ENCODE measurements around the gene KNSTRN.

The KNSTRN gene

DNA sequence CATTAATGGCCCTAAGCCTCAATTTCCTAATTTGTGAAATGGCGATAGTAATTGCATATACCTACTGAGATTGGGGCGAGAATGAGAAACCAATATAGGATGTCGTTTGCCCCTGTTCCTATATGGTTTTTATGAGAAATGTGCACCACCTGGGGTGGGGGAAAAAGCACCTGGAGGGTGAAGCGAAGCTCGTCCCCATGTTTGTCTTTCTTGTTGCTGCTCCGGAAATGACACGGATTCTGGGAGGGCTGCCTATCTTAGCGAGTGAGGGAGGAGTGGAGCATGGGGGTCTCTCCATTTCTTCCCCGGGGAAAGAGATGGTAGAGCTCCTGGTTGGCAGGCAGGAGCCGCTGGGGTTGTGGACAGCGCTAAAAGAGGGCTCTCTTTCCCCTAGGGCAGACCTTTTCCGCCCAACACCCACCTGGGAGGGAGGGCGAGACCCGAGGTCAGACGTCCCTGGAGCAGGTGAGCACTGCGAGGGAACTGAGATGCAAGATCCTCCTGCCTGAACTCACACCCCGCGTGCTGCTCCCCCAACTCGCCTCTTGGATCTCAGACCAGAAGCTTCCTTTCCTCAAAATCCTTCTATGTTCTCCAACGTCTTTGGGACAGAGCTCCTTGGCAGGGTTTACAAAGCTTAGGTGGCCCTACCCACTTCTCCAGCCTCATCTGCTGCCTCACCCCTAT lies 52.6 kb downstream of the KNSTRN start:
- DNase-seq (ENCODE audit: low spot score): no peak

GRCh38 chr15:40435710-40436089 lies 53.2 kb downstream of the KNSTRN start:
- DNase-seq (ENCODE audit: low spot score): no peak

DNA sequence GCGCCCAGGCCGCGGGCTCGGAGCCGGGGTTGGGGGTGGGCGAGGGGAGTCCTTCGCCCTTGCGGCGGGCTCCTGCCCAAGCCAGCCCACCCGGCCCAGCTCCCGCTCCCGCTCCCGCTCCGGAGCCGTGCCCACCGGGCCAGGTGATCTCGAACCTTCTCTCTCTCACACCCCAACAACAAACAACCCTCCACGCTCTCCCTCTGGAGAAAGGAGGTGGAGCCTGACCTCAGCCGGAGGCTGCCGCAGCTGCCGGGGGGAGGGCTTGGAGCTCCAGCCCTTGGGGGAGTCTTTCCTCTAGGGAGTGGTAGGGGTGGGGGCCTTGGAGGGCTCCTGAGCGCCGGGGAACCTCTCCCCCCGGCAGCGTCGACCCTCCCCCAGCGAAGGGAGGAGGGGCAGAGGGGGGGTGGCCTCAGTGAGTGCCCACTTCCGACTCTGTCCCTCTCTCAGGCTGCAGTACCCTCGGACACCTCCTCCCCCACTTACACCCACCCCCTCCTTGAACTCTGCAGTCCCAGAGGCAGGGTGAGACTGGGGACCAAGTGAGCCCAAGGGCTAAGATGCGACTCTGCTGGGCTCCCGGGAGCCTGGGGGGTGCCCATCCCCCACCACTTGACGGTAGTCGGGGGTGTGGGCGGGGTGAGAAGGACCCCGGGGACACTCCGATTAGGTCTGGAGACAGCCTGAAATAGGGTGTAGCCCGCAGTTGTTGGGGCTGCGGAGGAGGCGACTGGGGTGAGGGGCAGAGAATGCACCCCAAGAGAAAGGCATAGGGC lies 53.8 kb downstream of the KNSTRN start:
- no peak for DNase-seq (ENCODE audit: low spot score)

DNA sequence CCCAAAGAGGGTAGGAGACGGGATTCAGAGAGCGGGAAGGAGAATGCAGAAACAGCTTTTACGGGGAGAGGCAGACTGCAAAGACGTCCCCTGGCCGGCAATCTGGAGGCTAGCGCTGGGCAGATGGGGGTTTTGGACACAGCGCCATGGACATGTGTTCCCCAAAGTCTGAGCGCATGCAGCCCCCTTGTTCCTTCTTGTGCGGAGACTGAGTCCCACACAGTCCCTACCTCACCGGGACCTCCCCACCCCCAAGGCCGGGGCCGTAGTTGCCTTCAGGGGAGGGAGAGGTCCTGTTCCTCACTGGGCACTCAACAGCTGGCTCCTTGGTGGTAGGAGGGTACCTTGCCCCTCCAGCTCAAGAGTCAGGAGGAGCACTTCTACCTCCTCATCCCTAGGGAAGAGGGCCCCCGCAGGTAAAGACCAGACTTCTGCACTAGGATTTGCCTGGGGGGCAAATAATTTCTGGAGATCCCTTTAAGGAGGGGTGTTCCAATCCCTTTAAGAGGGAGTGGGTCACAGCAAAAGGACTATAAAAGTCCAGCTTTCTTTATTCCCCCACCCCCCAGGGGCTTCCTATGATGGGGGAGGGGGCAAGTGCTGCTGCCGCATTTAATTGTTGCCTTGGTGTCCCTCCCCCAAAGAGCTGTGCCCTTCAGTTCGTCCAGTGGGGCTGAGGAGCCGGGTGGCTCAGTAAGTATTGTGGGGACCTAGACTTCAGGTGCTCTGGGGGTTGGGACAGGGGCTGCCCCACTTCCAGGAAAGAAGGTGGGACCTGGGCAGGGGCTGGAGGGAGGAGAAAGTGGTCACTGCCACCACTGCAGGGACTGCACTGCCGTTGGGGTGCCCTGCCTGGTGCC lies 54.6 kb downstream of the KNSTRN start:
- DNase-seq (ENCODE audit: low spot score): no peak

DNA sequence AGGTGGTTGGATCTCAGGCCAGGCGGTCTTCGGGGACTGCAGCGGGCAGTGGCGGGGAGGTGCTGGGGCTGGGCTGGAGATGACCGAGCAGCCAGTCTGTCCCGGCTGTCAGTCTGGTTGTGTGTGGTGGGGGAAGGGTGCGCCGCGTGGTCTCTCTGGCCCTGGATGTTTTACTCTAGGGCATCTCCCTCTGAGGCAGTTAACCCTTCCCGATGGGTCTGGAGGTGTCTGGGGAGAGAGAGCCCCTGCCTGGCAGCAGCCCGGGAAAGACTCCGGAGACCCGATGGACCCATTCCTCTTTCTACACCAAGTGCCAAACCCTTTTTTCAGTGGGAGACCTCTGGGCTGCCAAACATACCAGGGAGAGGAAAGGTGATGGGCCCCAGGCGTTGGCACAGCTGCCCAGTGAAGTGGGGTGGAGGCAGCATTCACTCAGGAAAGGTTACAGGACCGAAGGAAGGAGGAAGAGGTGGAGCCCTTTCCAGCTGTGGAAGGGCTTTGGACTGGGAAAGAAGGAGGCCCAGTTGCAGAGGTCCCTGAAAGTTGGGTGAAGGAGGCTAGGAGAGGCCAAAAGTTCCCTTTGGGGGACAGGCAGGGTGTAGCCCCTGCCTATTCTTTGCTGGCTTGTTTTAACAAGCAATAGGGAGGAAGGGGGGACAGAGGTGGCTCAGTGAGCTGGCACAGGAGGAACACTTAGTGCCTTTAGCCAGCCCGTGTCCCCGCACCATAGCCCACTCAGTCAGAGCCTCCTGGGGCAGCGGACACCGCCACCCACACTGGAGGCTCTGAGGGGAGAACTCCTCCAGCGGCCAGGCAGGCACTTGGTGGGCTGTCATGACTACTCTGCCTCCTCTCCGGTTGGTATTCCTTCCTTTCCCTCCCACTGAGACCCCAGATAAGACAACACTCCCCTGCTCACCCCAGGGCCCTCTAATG lies 55.5 kb downstream of the KNSTRN start:
- no peak for DNase-seq (ENCODE audit: low spot score)

- no peak for DNase-seq (ENCODE audit: low spot score)
Observed at GRCh38 chr15:40438712-40439111, 56.2 kb downstream of the KNSTRN start.

GRCh38 chr15:40439461-40439959 lies 57.0 kb downstream of the KNSTRN start:
- peak; percentile 21 for DNase-seq (ENCODE audit: low spot score)

DNA sequence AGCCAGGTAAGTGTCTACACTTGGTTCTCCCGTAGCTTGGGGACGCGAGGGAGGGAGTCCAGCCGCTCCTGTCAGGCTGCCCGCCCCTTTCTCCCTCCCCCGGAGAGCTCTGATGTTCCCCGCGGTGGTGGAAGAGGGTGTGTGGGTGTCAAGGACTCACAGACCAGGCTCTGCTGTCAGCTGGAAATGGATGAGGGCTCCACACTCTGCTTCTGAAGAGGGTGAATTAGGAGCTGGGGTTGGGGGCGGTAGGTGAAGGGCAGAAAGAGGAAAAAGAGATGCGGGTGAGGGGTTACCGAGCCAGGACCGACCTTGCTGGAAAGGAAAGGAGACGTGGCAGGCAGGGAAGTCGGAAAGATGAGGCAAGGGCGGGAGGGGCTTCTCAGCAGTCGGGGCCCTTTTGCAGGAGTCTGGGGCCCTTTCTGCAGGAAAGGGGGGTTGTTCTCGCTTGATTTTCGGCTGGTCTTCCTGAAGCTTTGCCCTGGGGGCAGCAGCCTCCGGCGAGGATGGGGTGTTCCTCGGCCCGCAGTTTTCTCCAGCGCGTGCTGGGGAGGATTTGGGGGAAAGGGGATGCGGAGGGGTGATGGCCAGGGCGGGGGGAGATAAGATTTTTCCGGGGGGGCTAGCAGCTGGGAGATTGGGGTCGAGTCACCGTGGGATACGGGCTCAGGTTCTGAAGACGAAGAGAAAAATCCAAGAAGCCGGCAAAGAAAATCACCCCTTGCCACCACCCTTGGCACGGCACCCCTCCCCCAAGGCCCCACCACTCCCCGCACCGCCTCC lies 57.6 kb downstream of the KNSTRN start:
- peak; percentile 29 for DNase-seq (ENCODE audit: low spot score)

DNA sequence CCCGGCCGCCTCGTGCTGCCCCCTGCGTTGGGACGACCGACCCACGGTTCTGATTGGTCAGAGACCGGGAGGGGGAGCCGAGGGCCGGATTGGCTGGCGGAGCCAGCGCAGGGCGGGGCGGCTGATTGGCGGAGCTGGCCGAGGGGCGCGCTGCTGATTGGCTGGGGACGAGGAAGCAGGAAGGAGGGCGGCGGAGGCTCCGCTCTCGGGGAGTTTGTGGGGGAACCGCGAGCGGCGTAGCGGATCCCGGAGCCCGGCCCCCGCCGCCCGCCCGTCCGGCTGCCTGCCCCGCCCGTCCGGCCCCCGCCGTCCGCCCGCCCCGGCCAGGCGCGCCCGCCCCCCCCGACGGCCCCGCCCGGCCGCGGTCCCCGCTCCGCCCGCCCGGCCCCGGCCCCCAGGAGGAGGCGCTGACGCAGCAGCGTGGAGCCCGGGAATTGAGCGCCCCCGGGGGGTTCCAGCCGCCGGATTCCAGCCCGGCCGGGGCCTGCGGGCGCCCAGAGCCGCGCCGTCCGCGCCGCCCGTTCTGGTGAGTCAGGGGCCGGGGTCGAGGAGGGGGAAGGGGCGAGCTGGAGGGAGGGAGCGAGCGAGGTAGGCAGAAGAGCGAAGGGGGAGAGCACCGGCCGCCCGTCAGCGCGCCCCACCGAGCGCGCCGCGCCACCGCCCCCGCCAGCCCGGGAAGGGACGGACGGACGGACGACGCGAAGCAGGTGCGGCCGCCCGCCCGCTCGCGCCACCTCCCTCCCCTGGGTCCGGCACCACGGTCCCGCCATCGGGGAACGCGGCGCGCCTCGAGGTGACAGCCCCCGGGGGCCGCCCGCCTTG lies 58.4 kb downstream of the KNSTRN start, which contains the start of gene BAHD1:
TSS of gene BAHD1 (plus strand) at position 211 of the 822 bp plus-strand sequence. CDS start 17,512 bp downstream, outside the sequence.
- peak; percentile 95 for DNase-seq (ENCODE audit: low spot score)

GRCh38 chr15:40441565-40442531 lies 59.3 kb downstream of the KNSTRN start:
- no peak for DNase-seq (ENCODE audit: low spot score)

DNA sequence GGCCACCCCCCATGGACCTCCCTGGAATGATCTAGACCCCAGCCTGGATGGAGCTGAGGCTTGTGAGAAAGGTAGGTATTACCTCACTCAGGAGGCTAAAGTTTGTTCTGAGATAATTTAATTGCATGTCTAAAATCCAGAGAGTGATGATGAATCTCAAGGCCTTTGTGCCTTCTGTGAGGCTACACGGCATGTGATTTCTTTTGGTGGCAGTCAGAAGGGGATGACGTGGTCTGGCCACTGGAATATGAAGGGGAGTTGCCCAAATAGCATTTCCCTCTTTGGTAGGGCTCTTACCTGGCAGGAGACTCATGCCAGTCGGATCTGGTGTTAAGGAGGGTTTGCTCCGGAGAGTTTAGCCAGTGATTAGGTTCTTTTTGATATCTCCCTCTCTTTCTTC lies 60.7 kb downstream of the KNSTRN start:
- DNase-seq (ENCODE audit: low spot score): no peak

DNA sequence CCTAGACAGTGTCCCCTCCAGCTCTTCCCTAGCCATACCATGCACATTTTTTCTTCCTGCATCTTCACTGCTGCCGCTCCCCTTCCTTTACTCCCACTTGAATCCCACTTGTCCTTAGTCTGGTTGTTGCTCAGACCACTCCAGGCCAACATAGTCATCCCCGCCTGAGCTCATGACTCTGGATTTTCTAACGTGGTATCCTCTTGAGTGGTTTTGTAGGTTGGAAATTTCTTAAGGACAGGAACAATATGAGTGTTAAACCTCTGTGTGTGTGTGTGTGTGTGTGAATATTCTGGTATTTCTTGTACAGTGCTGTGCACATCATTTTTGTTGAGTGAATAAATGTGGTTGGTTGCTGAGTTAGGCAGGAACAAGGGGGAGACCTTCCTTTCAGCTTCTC lies 61.3 kb downstream of the KNSTRN start:
- DNase-seq (ENCODE audit: low spot score): no peak
